NCI-H2227 (cell line): ENCODE measurements around the gene DMXL2.
A peak's percentile ranks its signal among the peaks of the same experiment; 100 is the strongest.
"Not testable (repeated sequence)": the region's sequence is repeated elsewhere in the genome, so short reads cannot be mapped to it uniquely, and the experiment has no call there.

Experiments
- DNase-seq: peaks from one replicate; lab custom pipeline; 2025; ENCODE audit not compliant: unreplicated experiment; lab: John Stamatoyannopoulos, UW

DMXL2 gene

DNA sequence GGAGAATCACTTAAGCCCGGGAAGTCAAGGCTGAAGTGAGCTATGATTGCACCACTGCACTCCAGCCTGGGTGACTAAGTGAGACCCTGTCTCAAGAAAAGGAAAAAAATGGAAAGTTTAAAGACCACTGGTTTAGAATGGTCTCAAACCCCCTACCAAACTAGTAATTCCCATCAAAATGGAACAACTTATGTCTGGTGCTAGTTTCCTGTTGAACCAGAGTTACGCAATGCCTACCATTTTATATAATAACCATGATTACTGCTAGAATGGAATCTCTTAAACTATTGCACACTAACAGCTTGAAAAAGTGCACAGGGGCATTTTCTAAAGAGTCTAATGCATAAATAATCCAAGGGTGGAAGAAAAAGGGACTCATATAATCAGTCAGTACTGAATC, 43.6 kb downstream of the DMXL2 start:
- no peak for DNase-seq

DNA sequence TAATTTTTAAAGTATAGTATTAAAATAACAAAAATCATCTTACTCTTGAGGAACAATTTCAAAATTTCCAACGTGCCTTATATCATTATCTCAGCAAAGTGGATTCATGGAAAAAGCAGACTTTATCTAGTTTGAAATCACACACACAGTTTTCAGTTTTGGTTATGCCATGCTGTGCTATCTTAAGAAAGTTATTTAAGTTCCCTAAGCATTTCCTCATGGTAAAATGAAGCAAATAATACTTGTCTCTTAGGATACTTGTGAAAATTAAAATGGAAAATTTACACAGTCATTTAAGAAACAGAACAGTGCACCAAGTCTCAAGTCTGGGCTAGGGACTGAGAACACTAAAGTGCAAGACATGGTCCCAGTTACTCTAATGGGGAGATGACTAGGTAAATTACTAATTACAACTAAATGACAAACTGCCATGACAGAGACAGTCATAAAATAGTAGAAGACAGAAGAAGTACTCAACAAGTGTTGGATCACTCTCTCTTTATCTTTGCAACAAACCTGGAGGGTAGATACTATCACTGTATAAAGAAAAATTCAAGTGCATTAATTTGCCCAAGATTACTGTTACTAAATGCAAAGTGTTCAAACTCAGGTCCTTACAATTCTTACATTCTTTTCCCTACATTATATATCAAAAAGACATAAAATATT, 44.8 kb downstream of the DMXL2 start:
- DNase-seq: no peak

DNA sequence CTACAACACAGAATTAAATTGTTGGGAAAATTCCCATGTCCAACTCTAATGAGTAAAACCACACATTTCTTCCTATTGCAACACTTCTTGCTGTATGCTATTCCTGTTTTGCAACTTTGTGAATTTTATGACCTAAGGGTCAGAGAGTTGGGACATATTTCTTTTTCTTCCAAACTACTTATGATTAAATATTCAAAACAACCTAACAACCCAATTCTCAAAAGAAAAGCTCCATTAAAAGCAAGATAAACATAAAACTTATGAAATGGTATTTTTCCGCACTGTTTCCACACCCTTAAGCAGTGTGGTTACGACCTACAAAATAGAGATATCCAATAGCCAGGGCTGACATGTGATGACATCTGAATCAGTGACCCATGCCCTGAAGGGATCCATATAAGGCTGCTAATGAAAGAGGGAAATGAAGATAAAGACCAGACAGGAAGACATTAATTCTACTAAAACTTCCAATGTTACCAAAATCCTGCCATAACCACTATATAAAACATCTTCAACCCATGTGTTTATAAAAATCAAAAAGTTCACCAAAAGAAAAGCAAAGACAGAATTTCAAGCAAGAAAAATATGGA, 45.6 kb downstream of the DMXL2 start:
- no peak for DNase-seq

DNA sequence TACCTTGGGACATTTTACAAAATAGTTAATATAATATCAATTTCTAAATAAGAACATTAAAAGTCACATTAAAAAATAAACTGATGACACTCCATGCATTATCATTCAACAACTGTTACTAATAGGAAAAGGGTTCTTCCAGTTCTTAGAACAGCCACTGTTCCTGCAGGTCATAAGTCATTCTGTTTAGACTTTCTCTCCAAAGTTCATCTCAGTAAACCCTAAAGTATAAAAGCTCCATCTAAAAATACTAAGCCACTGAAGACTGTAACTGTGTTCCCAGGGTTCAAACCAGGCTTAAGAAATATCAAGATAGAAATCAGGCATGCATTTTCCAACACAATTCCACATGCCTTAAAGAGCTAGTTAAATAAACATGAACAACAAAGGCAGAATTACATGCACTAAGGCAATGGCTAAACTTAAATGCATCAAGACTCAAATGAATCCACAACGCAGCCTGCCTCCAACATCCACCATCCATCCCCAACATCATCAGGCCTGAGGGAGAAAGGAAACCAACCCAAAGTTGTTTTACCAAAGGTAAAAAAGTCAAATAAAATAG, 46.2 kb downstream of the DMXL2 start:
- no peak for DNase-seq

DNA sequence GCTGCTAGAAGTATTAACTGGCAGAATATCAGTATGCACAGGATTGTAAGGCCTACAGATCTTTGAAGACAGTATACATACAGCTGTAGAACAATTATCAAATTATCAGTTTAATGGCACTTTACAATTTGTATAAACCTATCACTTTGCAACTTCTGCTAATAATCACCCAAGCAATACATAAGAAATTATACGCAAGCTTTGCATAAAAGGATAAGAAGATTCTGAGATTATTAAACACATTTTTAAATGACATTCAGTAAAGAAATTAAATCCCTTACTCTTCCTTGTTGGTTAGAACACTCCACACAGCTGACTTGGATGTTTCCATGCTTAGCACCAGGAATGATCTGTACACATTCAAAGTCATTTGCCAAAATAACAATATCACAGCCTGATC, 46.8 kb downstream of the DMXL2 start:
- DNase-seq: no peak

DNA sequence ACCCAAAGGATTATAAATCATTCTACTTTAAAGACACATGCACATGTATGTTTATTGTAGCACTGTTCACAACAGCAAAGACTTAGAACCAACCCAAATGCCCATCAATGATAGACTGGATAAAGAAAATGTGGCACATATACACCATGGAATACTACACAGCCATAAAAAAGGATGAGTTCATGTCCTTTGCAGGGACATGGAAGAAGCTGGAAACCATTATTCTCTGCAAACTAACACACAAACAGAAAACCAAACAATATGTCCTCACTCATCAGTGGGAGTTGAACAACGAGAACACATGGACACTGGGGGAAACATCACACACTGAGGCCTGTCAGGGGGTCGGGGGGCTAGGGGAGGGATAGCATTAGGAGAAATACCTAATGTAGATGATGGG, 49.2 kb downstream of the DMXL2 start:
- DNase-seq: not testable (repeated sequence)

DNA sequence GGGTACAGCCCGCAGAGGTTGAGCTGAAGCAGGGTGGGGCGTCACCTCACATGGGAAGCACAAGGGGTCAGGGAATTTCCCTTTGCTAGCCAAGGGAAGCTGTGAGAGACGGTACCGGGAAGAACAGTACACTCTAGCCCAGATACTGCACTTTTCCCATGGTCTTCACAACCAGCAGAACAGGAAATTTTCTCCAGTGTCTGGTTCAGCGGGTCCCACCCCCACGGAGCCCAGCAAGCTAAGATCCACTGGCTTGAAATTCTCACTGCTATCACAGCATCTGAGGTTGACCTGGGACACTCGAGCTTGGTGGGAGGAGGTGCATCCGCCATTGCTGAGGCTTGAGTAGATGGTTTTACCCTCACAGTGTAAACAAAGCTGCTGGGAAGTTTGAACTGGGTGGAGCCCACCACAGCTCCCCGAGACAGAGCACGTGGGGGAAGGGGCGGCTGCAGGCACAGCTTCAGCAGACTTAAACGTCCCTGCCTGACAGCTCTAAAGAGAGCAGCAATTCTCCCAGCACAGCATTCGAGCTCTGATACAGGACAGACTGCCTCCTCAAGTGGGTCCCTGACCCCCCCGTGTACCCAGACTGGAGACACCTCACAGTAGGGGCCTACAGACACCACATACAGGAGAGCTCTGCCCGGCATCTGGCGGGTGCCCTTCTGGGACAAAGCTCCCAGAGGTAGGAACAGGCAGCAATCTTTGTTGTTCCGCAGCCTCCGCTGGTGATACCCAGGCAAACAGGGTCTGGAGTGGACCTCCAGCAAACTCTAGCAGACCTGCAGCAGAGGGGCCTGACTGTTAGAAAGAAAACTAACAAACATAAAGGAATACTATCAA, 53.4 kb downstream of the DMXL2 start:
- DNase-seq: peak; percentile 37

DNA sequence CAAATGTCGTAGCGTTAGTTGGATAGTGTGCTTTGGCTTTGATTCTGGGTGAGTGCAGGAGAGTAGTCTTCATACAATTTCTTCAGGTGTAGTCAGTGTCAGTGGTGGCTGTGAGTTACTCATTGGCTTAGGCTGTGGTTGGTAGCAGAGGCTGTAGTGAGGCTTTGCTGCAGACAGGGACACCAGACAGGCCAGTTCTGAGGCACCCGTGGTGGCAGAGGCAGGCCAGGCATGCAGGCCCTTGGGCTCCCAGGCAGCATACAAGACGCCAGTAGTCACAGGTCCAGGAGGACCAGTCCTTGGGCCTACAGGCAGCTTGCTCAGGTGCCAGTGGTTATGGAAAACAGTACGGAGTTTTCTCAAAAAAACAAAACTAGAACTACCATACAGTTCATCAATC, 61.3 kb downstream of the DMXL2 start:
- DNase-seq: no peak

DNA sequence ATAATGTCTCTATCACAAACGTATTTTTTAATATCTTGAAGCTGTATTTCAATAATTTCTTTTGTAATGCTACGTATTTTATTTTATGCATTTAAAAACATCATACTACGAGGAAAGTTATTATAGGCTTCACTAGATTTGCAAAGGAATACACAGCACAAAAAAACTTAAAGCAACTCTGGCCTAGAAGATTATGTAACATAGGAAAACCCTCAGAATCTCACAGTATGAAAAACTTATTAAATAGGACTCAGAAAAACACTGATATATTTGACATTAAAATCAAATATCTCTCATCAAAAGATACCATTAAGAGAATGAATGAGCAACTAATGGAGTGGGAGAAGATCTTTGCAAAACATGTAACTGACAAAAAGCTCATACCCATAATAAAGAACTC, 63.7 kb downstream of the DMXL2 start:
- no peak for DNase-seq

DNA sequence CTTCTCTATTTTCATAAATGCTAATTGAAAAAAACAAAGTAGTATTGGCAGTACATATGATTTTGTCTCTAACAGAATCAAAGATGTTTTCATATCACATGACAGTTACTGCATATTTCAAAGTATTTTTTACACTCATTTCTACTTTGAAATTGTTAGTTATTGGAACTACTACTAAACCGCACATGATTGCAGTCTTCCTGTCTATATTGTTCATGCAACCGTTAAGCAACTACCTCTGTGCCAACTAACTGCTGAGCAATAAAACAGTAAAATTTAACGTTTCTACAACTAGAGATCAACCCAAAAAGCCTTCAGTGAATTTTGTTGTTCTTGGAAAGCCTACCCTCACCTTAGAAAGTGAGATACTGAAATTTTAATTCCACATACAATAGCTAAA, 64.2 kb downstream of the DMXL2 start:
- DNase-seq: no peak

DNA sequence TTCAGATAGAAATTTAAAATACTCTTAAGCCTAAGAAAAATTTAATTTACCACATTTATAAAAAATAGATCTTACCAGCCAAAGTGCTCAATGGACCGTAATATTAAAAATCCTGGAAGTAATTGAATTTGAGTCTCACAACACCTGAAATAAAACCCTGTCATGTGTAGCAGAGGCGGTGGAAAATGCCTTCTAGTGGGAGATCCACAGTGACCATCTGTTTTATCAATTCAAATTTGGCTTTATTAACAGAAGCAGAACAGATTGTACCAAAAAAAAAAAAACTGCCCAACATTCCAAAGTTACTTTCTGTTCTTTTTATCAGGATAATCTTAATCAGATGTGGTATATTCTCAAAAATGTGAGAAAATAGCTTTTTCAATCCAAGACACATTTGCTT, 71.7 kb downstream of the DMXL2 start:
- no peak for DNase-seq

DNA sequence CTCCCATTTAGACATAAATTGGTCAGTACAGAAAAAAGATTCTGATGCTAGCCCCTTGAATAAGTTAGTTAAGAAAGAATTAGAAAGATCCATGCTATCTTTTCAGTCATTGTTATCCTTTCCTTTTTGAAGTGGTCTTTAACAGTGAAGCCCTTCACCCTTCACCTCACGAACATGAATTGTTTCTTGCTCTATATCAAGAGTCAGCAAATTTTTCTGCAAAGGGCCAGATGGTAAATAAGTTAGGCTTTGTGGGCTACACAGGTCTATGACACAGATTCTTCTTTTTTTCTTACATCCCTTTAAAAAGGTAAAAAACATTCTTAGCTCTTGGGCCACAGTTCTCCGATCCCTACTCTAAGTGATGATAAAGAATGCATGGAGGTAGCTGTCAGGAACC, 74.9 kb downstream of the DMXL2 start:
- no peak for DNase-seq

DNA sequence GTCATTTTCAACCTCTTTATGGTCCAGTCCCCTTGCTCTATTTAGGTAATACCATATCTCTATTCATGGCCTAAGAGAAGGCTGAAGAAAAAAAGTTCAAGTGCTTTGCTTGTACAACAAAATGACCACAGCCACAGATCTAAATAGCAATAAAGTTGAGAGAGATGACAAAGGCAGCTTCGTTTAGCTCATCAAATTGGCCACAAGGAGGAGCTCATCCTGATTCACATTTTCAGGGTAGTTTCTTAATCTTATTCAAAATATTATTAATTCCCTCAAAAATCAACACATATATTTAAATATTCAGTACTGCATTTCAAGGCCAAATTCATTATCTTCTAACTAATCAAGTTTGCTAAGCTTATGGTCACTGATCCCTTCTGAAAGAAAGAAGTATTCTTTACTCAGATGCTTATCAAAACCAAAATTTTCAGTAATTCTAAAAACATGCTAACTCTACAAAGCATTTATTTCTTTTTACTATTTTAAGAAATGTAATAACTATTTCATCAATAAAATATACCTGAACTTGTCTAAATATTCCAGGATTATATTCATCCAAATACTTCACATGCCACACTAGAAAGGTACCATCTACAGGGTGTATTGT, 85.5 kb downstream of the DMXL2 start:
- DNase-seq: peak; percentile 1

DNA sequence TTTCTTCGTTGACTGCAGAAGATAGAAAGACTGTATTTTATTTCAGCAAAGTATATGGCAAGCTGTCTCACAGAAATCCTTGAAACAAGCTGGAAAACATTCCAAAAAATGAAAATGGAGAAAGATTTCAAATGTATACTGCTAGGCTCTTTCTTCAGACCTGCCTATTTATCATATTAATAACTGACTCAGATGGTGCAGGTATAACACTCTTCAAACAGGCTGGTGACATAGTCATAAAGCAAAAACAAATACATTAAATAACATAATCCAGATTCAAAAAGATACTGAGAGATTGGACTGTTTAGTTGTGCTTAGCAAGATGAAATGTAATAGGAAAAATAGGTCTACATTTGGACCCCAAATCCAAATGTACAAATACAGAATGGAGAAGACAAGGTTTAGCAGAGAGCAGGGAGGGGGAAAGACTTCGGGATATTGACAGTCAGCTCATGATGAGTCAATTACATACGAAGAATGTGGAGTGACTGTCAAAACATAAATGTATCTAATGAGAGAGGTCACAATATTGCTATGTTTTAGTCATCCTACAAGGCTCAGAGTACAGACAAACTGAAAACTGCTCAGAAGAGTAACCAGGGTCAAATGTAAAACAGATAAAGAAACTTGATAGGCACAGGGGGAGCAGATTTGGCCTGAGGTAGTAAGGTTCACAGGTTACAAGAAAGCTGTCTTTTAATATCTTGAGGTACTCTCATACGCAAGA, 88.7 kb downstream of the DMXL2 start:
- DNase-seq: no peak

DNA sequence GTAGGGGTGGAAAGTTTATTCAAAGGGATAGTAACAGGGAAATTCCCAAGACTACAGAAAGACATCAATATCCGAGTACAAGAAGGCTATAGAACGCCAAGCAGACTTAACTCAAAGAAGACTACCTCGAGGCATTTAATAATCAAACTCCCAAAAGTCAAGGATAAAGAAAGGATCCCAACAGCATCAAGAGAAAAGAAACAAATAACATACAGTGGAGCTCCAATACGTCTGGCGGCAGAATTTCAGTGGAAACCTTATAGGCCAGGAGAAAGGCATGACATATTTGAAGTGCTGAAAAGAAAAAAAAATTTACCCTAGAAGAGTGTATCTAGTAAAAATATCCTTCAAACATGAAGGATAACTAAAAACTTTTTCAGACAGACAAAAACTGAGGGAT, 95.6 kb downstream of the DMXL2 start:
- DNase-seq: no peak

DNA sequence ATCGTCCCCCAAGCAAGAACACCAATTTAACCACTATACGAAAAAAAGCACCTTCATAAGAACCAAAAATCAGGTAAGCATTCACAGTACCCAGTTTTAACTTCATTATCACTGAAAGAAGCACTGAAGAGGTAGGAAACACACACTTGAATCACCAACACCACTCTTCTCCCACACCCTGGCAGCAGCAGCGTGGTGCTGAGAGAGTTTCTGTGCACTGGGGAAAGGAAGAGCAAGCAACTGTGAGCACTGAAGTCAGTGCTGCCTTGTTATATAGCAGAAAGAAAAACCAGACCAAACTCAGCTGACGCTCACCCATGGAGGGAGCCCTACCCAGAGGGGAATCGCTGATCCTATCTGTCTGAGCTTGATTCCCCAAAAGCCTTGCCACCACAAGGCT, 98.2 kb downstream of the DMXL2 start:
- no peak for DNase-seq

DNA sequence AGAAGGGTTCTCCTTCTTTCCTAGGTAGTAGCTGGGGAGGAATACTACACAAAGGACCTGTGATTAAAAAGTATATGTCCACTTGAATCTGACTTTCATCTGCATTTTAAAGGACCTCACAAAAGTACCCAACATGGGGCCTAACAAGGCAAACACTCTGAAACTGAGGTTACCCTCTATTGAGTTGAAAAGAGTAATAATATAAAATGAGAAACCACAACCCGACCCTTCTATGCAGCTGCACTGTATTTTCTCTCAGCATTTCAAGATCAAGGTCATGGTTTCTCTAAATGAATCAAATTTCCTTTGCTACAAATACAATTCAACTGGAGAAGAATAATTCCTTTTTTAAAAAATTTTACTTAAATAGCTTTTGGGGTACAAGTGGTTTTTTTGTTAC, 106.3 kb downstream of the DMXL2 start:
- no peak for DNase-seq

DNA sequence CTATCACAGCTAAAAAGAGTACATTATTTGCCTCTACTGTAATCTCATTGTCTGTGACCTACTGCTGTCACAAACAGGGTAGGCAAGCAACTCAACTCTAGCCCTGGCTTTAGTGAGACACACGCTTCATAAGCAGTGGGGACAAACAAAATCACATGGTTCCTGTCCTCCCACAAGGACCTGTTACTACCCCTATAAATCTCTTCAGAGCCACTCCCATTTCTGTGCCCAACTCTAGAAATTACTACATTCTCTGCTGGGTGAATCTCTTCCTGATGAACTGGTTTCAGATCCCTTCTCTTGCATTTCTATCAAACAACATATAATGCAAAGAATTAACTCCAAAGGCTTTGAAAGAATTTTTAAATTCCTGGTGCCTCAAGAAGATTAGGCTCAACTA, 117.3 kb downstream of the DMXL2 start:
- no peak for DNase-seq

DNA sequence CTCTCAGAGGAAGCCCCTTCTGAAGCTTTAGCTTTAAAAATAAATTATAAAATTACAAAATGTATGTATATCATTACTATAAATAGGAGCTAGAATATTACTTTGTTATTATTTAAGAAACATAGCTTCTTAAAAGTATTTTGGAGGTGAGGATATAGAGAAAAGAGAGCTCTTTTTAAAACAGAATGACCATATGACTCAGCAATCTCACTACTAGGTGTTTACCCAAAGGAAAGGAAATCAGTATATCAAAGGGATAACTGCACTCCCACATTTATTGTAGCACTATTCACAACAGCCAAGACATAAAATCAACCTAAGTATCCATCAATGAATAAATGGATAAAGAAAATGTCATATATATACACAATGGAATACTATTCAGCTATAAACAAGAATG, 119.6 kb downstream of the DMXL2 start:
- DNase-seq: no peak

DNA sequence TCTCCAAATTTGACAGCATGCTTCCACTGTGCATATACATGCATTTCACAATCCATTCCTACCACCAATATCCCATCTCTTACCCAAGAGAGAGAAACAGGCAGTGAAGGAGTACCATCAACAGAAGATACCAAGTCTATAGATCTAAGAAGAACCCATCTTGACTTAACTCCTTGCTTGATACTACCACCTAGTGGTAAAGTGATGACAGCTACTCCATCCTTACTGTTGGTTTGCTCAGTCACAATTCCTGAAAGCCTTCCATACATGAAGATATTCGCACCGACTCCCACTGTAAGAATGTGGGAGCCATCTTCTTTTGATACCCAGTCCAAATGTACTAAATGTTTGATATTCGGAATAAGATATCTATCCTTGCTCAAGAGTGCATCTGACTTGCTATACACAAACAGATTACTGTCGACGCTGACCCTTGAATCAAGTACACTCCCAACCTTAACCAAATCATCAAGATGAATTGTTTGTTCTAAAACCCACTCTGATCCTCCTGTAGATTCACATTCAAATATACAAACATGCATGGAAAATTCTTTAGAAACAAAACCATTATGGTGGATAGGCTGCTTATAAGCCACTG, 123.1 kb downstream of the DMXL2 start:
- peak; percentile 28 for DNase-seq

DNA sequence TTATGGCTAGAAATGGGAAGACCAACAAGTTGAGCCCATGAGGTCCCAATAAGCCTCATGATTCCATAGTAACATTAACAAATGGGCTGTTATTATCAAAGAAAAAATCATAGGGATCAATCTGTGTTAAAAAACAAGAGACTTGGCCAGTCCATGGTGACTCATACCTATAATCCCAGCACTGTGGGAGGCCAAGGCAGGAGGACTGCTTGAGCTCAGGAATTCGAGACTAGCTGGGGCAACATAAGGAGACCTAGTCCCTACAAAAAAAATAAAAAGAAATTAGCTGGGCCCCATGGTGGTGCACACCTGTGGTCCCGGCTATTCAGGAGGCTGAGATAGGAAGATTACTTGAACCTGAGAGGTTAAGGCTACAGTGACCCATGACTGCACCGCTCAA, 124.8 kb downstream of the DMXL2 start:
- DNase-seq: no peak
